Measurements from ENCODE around the gene PLEKHD1.

DNA sequence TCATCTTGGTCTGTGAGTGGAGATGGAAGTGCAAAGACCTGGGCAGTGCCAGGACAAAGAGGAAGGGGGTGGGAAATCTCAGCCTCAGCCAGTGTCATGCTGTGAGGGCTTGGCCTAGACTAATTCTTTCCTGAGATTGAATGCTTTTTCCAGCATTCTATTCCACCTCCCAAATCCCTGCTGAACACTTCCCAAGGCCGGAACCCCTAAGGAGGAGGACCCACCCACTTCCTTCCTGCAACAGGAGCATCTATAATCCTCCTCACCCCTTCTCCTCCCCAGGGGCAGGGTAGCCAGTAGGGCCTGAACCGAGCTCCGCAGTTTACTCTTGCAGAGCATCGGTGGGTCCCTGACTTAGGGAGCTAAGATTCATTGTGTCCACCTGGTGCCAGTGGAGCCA lies 3.2 kb downstream of the PLEKHD1 start:
- TF ChIP-seq, protein P1, sequence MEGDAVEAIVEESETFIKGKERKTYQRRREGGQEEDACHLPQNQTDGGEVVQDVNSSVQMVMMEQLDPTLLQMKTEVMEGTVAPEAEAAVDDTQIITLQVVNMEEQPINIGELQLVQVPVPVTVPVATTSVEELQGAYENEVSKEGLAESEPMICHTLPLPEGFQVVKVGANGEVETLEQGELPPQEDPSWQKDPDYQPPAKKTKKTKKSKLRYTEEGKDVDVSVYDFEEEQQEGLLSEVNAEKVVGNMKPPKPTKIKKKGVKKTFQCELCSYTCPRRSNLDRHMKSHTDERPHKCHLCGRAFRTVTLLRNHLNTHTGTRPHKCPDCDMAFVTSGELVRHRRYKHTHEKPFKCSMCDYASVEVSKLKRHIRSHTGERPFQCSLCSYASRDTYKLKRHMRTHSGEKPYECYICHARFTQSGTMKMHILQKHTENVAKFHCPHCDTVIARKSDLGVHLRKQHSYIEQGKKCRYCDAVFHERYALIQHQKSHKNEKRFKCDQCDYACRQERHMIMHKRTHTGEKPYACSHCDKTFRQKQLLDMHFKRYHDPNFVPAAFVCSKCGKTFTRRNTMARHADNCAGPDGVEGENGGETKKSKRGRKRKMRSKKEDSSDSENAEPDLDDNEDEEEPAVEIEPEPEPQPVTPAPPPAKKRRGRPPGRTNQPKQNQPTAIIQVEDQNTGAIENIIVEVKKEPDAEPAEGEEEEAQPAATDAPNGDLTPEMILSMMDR (conservative IDR thresholded peaks at IDR 0.05): no peak
- TF ChIP-seq EZH2 (IDR thresholded peaks at IDR 0.05; ENCODE audit: low read depth): no peak

Data from PC-9 (cell line).